Small intestine (tissue), 7 donors: Measurements from ENCODE around the gene SLC5A10. TPM values are rescaled to one million over a fixed set of nuclear protein-coding genes. Genes with fewer than 3 reads are reported as not detected.
A peak's percentile ranks its signal among the peaks of the same experiment; 100 is the strongest.

Source experiments
- DNase-seq, 2 donors: peaks; one replicate each; pipeline versions ENCODE4 v3.0.0 to v3.0.0-alpha.2; 2013
- FAIRE-seq: peaks from 2 replicates; lab custom pipeline; 2012; peaks lifted over from hg19 to GRCh38; lab: Jason Lieb, UNC
- H3K27ac ChIP-seq, 3 donors: one replicate each; pipeline ENCODE4 v1.5.1; 2013; ENCODE audit warnings: low read length in 2 of 3, mild to moderate bottlenecking in 2 of 3, control low read depth in 1 of 3, inconsistent platforms in 1 of 3, low read depth in 1 of 3, moderate library complexity in 1 of 3
- H3K27me3 ChIP-seq, 3 donors: one replicate each; pipeline ENCODE4 v1.6.1; 2013; ENCODE audit warnings: low read length in 3 of 3, inconsistent platforms in 1 of 3; ENCODE audit not compliant: control insufficient read depth in 3 of 3, insufficient read depth in 3 of 3
- H3K36me3 ChIP-seq, 3 donors: one replicate each; pipeline ENCODE4 v1.6.1; 2013; ENCODE audit warnings: low read length in 3 of 3, inconsistent platforms in 1 of 3, low read depth in 1 of 3, mild to moderate bottlenecking in 1 of 3, moderate library complexity in 1 of 3; ENCODE audit not compliant: control insufficient read depth in 3 of 3, insufficient read depth in 2 of 3
- H3K4me1 ChIP-seq, 3 donors: one replicate each; pipeline ENCODE4 v1.6.1; 2013; ENCODE audit warnings: low read length in 2 of 3, inconsistent platforms in 1 of 3, low read depth in 1 of 3, mild to moderate bottlenecking in 1 of 3, moderate library complexity in 1 of 3; ENCODE audit not compliant: control insufficient read depth in 3 of 3, insufficient read depth in 2 of 3
- H3K4me3 ChIP-seq, 3 donors: one replicate each; pipeline ENCODE4 v1.5.1; 2013; ENCODE audit warnings: low read length in 3 of 3, control low read depth in 1 of 3, inconsistent platforms in 1 of 3, low read depth in 1 of 3, mild to moderate bottlenecking in 1 of 3, moderate library complexity in 1 of 3
- H3K9me3 ChIP-seq, 2 donors: one replicate each; pipeline ENCODE4 v1.6.1; 2013; ENCODE audit warnings: low read depth in 1 of 2, low read length in 1 of 2; ENCODE audit not compliant: control insufficient read depth in 2 of 2, insufficient read depth in 1 of 2
- WGBS, 3 donors: extraction: QIAGEN DNeasy Blood & Tissue Kit; methylation state at CpG; one replicate each; pipeline ENCODE4 v1.1.7; 2013; 5-methylcytosine and 5-hydroxymethylcytosine counted together
- polyA plus RNA-seq, 4 donors: library from polyadenylated mRNA; stranded (reverse) in 3 of 4; unstranded in 1 of 4; fragments of 200-250 nt in 3 of 4; fragments of 120-200 nt in 1 of 4; gene quantifications; one replicate each; pipeline versions ENCODE4 v1.2.1 to v1.2.3, GENCODE V29; 2013
- donor health status: healthy with polysubstance abuse.
- donor health status: control.
- donor health status: control.
- donor health status: Bipolar disorder and iron deficiency.
- donor health status: healthy.

SLC5A10 gene
- polyA plus RNA-seq, 4 donors: 0.09 to 0.27 (median 0.22) TPM; not detected in 1

GRCh38 chr17:18977646-18978045, 25.7 kb downstream of the SLC5A10 start:
- no peaks in the 10 kb centered on the region for H3K9me3 ChIP-seq
- H3K27ac ChIP-seq: no peak overlapping the region
- 79 to 88% (median 87%) methylated on average over 18 to 19 of the region's 19 CpGs for WGBS, 3 donors
- H3K36me3 ChIP-seq: peaks cover 3 to 90% (median 10%) of the 10 kb centered on the region in 3 donors
- peaks cover 0 to 27% (median 6%) of the 10 kb centered on the region in 3 donors for H3K4me1 ChIP-seq
- H3K27me3 ChIP-seq: no peaks in the 10 kb centered on the region
- DNase-seq: no peak
- FAIRE-seq: no peak
- no peak overlapping the region for H3K4me3 ChIP-seq

GRCh38 chr17:18978050-18978449, 26.1 kb downstream of the SLC5A10 start:
- whole genome bisulfite sequencing, 3 donors: 90 to 91% (median 90%) methylated on average over 13 of the region's 13 CpGs
- H3K4me1 ChIP-seq: peaks cover 3 to 31% (median 8%) of the 10 kb centered on the region in 3 donors
- peaks cover 3 to 90% (median 10%) of the 10 kb centered on the region in 3 donors for H3K36me3 ChIP-seq
- no peak overlapping the region for H3K4me3 ChIP-seq
- H3K27me3 ChIP-seq: no peaks in the 10 kb centered on the region
- no peaks in the 10 kb centered on the region for H3K9me3 ChIP-seq
- no peak for FAIRE-seq
- no peak overlapping the region for H3K27ac ChIP-seq
- DNase-seq: no peak

GRCh38 chr17:18978655-18979054, 26.7 kb downstream of the SLC5A10 start:
- Histone ChIP-seq H3K4me3 (no peak overlapping the region), H3K27me3 (no peaks in the 10 kb centered on the region), H3K27ac (no peak overlapping the region), H3K36me3 (peaks cover 3 to 90% (median 13%) of the 10 kb centered on the region in 3 donors), H3K9me3 (no peaks in the 10 kb centered on the region), H3K4me1 (peaks cover 4 to 37% (median 8%) of the 10 kb centered on the region in 3 donors)
- DNase-seq (no peak), FAIRE-seq (no peak)
- WGBS, 3 donors: 94 to 97% (median 95%) methylated on average over 16 to 17 of the region's 17 CpGs

GRCh38 chr17:18980682-18981334, 28.8 kb downstream of the SLC5A10 start:
- peak overlapping the region; percentile 82 to 98 (median 87) for H3K27ac ChIP-seq
- H3K36me3 ChIP-seq: peaks cover 3 to 95% (median 11%) of the 10 kb centered on the region in 3 donors
- H3K4me3 ChIP-seq: no peak overlapping the region
- no peaks in the 10 kb centered on the region for H3K27me3 ChIP-seq
- FAIRE-seq (no peak), DNase-seq (no peak)
- H3K4me1 ChIP-seq: peaks cover 4 to 40% (median 8%) of the 10 kb centered on the region in 3 donors
- WGBS, 3 donors: 38 to 67% (median 59%) methylated on average over 13 of the region's 13 CpGs
- no peaks in the 10 kb centered on the region for H3K9me3 ChIP-seq

- no peaks in the 10 kb centered on the region for H3K27me3 ChIP-seq
- H3K4me3 ChIP-seq: no peak overlapping the region
- no peak for DNase-seq
- H3K27ac ChIP-seq: peak overlapping the region; percentile 82 to 98 (median 87)
- H3K4me1 ChIP-seq: peaks cover 4 to 42% (median 8%) of the 10 kb centered on the region in 3 donors
- H3K9me3 ChIP-seq: no peaks in the 10 kb centered on the region
- FAIRE-seq: no peak
- peaks cover 3 to 96% (median 13%) of the 10 kb centered on the region in 3 donors for H3K36me3 ChIP-seq
- 22 to 66% (median 29%) methylated on average over 6 of the region's 6 CpGs for WGBS, 3 donors
Observed at GRCh38 chr17:18981335-18981641, 29.3 kb downstream of the SLC5A10 start.

GRCh38 chr17:18981642-18982424, 29.9 kb downstream of the SLC5A10 start:
- peaks cover 4 to 43% (median 8%) of the 10 kb centered on the region in 3 donors for H3K4me1 ChIP-seq
- no peak overlapping the region for H3K4me3 ChIP-seq
- FAIRE-seq (no peak), DNase-seq (peak; percentile 96 to 97)
- peaks cover 3 to 96% (median 18%) of the 10 kb centered on the region in 3 donors for H3K36me3 ChIP-seq
- H3K9me3 ChIP-seq: no peaks in the 10 kb centered on the region
- peak overlapping the region; percentile 82 to 98 (median 87) for H3K27ac ChIP-seq
- WGBS, 3 donors: 14 to 60% (median 34%) methylated on average over 30 of the region's 30 CpGs
- H3K27me3 ChIP-seq: no peaks in the 10 kb centered on the region

GRCh38 chr17:18984273-18985114, 32.5 kb downstream of the SLC5A10 start:
- H3K9me3 ChIP-seq: peaks cover 0 to 5% of the 10 kb centered on the region in 2 donors
- H3K36me3 ChIP-seq: peaks cover 0 to 95% (median 11%) of the 10 kb centered on the region in 3 donors
- no peaks in the 10 kb centered on the region for H3K27me3 ChIP-seq
- no peak overlapping the region for H3K27ac ChIP-seq
- peaks cover 7 to 68% (median 8%) of the 10 kb centered on the region in 3 donors for H3K4me1 ChIP-seq
- 84 to 87% (median 87%) methylated on average over 20 to 21 of the region's 21 CpGs for WGBS, 3 donors
- FAIRE-seq (no peak), DNase-seq (no peak)
- no peak overlapping the region for H3K4me3 ChIP-seq

GRCh38 chr17:18985475-18985874, 33.5 kb downstream of the SLC5A10 start:
- no peak overlapping the region for H3K27ac ChIP-seq

More at GRCh38 chr17:18985475-18985874, 33.5 kb downstream of the SLC5A10 start:
- H3K4me1 ChIP-seq: peaks cover 7 to 69% (median 8%) of the 10 kb centered on the region in 3 donors
- H3K27me3 ChIP-seq: no peaks in the 10 kb centered on the region
- FAIRE-seq (no peak), DNase-seq (peak in 1 of 2 donors; percentile 14)
- 53 to 83% (median 69%) methylated on average over 9 of the region's 9 CpGs for WGBS, 3 donors
- H3K4me3 ChIP-seq: no peak overlapping the region
- H3K9me3 ChIP-seq: peaks cover 0 to 5% of the 10 kb centered on the region in 2 donors
- peaks cover 0 to 95% (median 12%) of the 10 kb centered on the region in 3 donors for H3K36me3 ChIP-seq
